Mucosa of stomach (tissue), 1 donor: ENCODE results near the gene AKNAD1.
"Not testable (repeated sequence)": the region's sequence is repeated elsewhere in the genome, so short reads cannot be mapped to it uniquely, and the experiment has no call there.

Experiments
- H3K27me3 ChIP-seq: one replicate; pipeline ENCODE4 v1.7.0; 2013; ENCODE audit warnings: mild to moderate bottlenecking, low read length; ENCODE audit not compliant: control insufficient read depth, insufficient read depth
- H3K36me3 ChIP-seq: one replicate; pipeline ENCODE4 v1.7.0; 2013; ENCODE audit warnings: low read length; ENCODE audit not compliant: control insufficient read depth, insufficient read depth
- H3K4me1 ChIP-seq: one replicate; pipeline ENCODE4 v1.7.0; 2013; ENCODE audit warnings: mild to moderate bottlenecking, low read length; ENCODE audit not compliant: control insufficient read depth, insufficient read depth
- H3K4me3 ChIP-seq: one replicate; pipeline ENCODE4 v1.7.0; 2013; ENCODE audit warnings: low read length
- H3K9ac ChIP-seq: one replicate; pipeline ENCODE4 v1.7.0; 2013; ENCODE audit warnings: mild to moderate bottlenecking, low read length, moderate library complexity
- H3K9me3 ChIP-seq: one replicate; pipeline ENCODE4 v1.7.0; 2013; ENCODE audit warnings: mild to moderate bottlenecking, low read length, moderate library complexity; ENCODE audit not compliant: control insufficient read depth
- donor health status: Pancreatic carcinoma.

The AKNAD1 gene

DNA sequence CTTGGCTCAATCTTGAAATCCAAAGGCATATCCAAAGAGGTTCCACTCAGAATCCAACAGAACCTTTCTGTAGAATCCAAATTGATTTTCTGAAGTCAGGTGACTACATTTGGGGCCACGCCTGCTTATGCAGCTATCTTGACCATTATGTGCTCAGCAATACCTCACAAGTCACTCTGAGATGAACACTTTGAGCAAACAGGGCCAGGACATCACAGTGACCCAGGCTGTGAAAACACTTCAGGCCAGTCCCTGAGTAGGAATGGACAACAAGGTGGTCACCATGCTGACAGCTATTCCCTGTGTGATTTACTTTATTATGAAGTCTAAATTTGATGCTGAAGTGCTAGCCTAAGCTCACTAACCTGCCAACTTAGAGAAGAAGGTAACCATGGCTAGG, at the start of gene AKNAD1:
Gene AKNAD1, minus strand, starts transcription at position 101 of the 400 bp plus-strand sequence. CDS start 4,430 bp downstream, outside the sequence.
- H3K4me3 ChIP-seq, result no peak within 1 kb of the TSS
- H3K9ac ChIP-seq, result no peak within 1 kb of the TSS
- no peaks in the 10 kb centered on the region for H3K36me3 ChIP-seq
- no peaks in the 10 kb centered on the region for H3K27me3 ChIP-seq
- no peaks in the 10 kb centered on the region for H3K4me1 ChIP-seq
- H3K9me3 ChIP-seq, result no peaks in the 10 kb centered on the region

DNA sequence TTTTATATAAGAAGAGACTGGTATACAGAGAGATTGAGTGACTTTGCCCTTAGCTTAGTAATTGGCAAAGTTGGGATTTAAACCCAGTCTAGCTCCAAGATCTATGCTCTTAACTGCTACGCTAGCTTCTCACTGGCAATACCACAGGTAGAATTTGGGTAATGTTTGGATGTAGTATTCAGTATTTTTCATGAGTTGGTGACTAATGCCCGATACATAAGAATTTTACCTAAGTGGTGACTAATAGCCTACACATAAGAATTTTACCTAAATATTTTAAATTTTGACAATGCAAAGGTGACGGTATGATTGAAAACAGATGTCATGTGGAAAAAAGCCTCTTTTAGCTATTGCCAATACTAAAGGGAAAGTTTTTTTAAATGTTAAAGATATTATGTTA, 44.2 kb upstream of the AKNAD1 start:
- Histone ChIP-seq H3K27me3 (no peaks in the 10 kb centered on the region), H3K4me3 (no peak overlapping the region), H3K9me3 (no peaks in the 10 kb centered on the region), H3K4me1 (no peaks in the 10 kb centered on the region), H3K9ac (no peak overlapping the region), H3K36me3 (no peaks in the 10 kb centered on the region)

DNA sequence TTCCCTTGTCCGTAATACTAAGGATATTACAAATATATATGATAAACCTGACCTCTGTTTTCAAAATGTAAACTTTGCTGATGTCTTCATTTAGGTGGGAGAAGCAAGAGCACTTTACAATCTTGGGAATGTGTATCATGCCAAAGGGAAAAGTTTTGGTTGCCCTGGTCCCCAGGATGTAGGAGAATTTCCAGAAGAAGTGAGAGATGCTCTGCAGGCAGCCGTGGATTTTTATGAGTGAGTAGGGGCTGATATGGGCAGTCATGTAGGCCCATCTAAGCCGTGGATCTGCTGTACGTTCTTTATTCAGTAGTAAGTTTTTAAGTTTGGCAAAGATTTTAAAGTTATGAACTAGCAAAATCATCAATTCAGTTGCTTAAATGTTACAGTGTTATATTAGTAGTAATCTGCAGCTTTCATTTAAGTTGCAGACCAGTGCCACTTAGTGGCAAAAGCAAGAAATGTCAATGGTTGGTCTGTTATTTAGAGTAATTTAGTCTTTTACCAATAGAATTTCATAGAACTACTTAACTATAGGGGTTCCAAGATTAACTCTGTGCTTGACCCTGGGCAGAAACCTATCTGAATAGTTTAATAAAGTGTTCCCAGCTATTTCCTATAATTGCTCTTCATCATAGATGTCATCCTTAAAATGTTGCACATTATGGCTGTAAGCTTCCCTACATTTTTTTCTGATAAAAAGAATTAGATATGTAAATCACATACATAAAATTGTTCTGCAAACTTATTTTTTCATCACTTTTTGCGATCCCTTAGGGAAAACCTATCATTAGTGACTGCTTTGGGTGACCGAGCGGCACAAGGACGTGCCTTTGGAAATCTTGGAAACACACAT, 41.2 kb upstream of the AKNAD1 start:
- Histone ChIP-seq H3K27me3 (no peaks in the 10 kb centered on the region), H3K4me1 (no peaks in the 10 kb centered on the region), H3K36me3 (no peaks in the 10 kb centered on the region), H3K9me3 (no peaks in the 10 kb centered on the region), H3K4me3 (no peak overlapping the region), H3K9ac (no peak overlapping the region)

- H3K36me3 ChIP-seq, result no peaks in the 10 kb centered on the region
- H3K4me1 ChIP-seq, result no peaks in the 10 kb centered on the region
- H3K27me3 ChIP-seq, result no peaks in the 10 kb centered on the region
- H3K9ac ChIP-seq, result no peak overlapping the region
- no peaks in the 10 kb centered on the region for H3K9me3 ChIP-seq
- no peak overlapping the region for H3K4me3 ChIP-seq
Observed at GRCh38 chr1:108896146-108897145, 39.6 kb upstream of the AKNAD1 start.

- Histone ChIP-seq H3K36me3 (no peaks in the 10 kb centered on the region), H3K27me3 (no peaks in the 10 kb centered on the region), H3K9ac (no peak overlapping the region), H3K4me3 (no peak overlapping the region), H3K4me1 (peaks cover 13% of the 10 kb centered on the region), H3K9me3 (no peaks in the 10 kb centered on the region)
Observed at GRCh38 chr1:108893141-108893530, 36.2 kb upstream of the AKNAD1 start.

GRCh38 chr1:108892356-108893140, 35.7 kb upstream of the AKNAD1 start:
- H3K4me1 ChIP-seq, result peaks cover 13% of the 10 kb centered on the region
- no peaks in the 10 kb centered on the region for H3K36me3 ChIP-seq
- no peak overlapping the region for H3K4me3 ChIP-seq
- H3K27me3 ChIP-seq, result no peaks in the 10 kb centered on the region
- H3K9ac ChIP-seq, result no peak overlapping the region
- no peaks in the 10 kb centered on the region for H3K9me3 ChIP-seq

- no peaks in the 10 kb centered on the region for H3K27me3 ChIP-seq
- H3K9ac ChIP-seq, result no peak overlapping the region
- H3K4me3 ChIP-seq, result no peak overlapping the region
- H3K9me3 ChIP-seq, result no peaks in the 10 kb centered on the region
- peaks cover 13% of the 10 kb centered on the region for H3K4me1 ChIP-seq
- no peaks in the 10 kb centered on the region for H3K36me3 ChIP-seq
Observed at GRCh38 chr1:108889706-108890384, 33.0 kb upstream of the AKNAD1 start.

DNA sequence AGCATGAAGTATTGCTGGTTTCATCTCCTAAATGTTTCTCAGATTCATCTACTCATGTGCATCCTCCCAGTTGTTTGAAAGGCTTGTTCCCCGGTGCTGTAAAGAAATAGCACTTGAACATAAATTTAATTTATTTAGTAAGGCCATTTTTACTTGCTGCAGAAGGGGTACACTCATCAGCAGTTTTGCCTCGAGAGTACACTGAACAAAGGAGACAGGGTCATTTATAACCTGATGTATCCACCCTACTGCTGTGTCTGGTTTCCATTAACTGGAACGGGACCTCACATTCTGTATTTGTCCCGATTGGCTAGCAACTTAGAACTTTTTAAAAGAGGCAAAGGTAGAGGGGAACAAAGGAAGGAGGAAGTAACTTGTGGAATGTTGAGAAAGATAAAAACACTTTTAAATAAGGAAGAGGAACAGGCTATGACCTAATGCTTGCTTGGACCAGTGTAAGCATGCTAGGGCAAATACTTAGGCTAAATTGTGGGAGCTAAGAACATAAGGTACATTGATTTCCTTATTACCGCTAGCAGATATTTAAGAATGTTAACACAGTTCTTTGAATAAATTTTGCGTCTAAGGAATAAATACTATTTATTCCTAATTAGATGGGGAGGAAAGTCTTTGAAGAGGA, 32.2 kb upstream of the AKNAD1 start:
- H3K27me3 ChIP-seq, H3K9ac ChIP-seq, H3K36me3 ChIP-seq, H3K9me3 ChIP-seq, H3K4me3 ChIP-seq: not testable (repeated sequence)
- H3K4me1 ChIP-seq, result peaks cover 13% of the 10 kb centered on the region

DNA sequence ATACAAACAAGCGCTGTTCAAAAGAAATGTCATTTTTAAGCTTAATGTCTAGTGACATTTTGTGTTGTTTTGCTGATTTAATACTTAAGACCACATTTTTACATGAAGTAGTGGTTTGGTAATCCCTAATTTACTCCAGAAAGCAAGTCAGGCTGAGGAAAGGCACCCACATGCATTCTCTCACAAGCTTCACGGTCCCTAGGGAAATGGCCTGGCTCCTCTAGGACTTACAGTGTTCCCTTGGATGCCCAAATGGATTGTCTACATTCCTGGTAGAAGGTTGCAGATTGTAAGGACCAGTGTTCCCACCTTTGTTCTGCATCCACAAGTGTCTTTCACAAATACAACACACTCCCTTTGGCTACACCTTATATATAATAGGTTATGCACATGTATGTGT, 29.4 kb upstream of the AKNAD1 start:
- Histone ChIP-seq H3K4me1 (peaks cover 13% of the 10 kb centered on the region), H3K36me3 (no peaks in the 10 kb centered on the region), H3K4me3 (no peak overlapping the region)

DNA sequence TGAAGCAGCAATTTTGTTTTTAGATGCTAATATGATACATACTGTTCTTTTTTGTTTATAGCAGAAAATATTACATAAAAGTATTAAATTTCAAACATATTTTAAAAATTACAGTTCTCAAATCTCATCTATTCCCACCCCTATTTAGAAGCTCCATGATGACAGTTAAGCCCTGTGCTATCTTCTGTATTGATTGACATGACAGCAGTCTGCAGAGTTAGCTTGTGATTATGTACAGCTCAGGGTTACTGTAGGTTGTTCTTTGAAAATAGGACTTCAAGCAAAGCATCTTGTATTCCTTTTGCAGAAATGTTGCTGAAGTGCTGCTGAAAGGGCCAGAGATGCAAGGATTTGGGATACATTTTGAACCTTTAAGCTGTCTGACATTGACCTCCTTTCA, 28.1 kb upstream of the AKNAD1 start:
- no peak overlapping the region for H3K9ac ChIP-seq
- H3K9me3 ChIP-seq, result no peaks in the 10 kb centered on the region
- no peaks in the 10 kb centered on the region for H3K36me3 ChIP-seq
- H3K27me3 ChIP-seq, result no peaks in the 10 kb centered on the region
- peaks cover 10% of the 10 kb centered on the region for H3K4me1 ChIP-seq
- no peak overlapping the region for H3K4me3 ChIP-seq

More for the DNA sequence above, 29.4 kb upstream of the AKNAD1 start:
- Histone ChIP-seq H3K9me3 (no peaks in the 10 kb centered on the region), H3K27me3 (no peaks in the 10 kb centered on the region), H3K9ac (no peak overlapping the region)

- Histone ChIP-seq H3K4me1 (peaks cover 5% of the 10 kb centered on the region), H3K9ac (no peak overlapping the region), H3K36me3 (no peaks in the 10 kb centered on the region)
Observed at GRCh38 chr1:108882837-108883236, 25.9 kb upstream of the AKNAD1 start.

More at GRCh38 chr1:108882837-108883236, 25.9 kb upstream of the AKNAD1 start:
- no peak overlapping the region for H3K4me3 ChIP-seq
- no peaks in the 10 kb centered on the region for H3K27me3 ChIP-seq
- no peaks in the 10 kb centered on the region for H3K9me3 ChIP-seq
